Activated naive CD4-positive, alpha-beta T cell treated with Interleukin-2 at 50 U/mL for 16 hours (primary cell): ENCODE measurements around the gene CDC6.

Experiments
- DNase-seq: peaks from one replicate; pipeline ENCODE4 v3.0.0-alpha.2; 2020

CDC6 gene

DNA sequence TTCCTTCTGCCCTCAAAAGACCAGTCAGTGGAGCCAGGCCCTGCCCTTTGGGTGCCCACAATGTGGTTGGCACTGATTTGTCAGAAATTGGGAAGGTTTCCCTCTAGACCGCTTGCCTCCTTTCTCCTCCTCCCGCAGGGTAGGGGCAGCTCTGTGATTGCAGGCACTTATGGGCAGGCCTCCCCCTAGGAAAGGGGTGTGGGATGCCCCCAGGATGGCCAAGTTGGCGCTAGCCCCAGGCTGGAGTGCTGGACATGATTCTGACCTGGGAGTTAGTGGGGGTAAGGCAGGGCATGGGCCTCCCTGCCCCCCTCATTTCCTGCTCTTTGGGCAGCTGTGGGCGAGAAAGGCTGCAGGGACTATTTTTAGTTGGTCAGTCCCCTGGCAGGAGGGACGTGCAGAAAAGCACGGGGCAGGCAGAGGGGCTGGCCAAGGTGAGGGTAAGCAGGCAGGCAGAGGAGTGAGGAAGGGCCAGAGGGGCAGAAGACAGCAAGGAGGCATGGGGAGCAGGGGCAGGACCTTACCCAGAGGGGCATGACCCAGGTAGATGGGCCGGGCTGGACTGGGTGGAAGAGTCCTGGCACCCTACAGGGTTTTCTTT lies 24.6 kb downstream of the CDC6 start:
- no peak for DNase-seq

DNA sequence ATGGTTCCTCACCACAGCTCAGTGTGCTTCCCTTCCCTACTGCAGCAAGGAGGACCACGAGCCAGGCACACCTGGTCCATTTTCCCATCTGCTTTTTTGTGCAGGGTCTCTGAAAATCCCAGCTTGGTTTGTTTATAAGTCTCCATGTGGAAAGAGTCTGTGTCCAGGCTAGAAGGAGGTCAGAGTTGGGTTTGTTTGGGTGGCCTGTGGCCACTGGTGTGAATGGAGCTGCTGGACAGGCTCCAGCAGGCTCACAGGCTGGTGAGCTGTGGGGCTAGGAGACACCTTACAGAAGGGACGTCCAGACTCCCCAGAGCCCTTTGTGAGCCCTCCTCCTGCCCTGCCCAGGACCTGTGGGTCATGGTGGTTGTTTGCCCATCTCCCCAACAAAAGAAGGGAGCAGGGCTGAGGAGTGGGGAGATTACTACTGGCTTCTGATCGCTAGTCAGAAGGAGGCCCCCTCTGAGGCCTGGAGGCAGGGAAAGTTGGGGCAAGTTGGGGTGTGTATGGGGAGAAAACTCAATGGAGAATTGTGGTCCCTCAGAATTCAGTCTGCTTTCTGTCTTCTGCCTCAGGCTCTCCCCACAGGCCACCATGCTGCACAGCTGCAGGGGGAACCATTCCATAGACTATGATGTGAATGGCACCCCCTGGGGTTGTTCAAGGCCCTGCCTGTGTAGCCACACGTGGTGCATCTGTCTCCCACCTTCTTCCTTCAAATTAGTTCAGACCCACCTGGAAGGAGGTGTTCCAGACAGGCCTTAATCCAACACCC lies 25.4 kb downstream of the CDC6 start:
- DNase-seq: no peak

DNA sequence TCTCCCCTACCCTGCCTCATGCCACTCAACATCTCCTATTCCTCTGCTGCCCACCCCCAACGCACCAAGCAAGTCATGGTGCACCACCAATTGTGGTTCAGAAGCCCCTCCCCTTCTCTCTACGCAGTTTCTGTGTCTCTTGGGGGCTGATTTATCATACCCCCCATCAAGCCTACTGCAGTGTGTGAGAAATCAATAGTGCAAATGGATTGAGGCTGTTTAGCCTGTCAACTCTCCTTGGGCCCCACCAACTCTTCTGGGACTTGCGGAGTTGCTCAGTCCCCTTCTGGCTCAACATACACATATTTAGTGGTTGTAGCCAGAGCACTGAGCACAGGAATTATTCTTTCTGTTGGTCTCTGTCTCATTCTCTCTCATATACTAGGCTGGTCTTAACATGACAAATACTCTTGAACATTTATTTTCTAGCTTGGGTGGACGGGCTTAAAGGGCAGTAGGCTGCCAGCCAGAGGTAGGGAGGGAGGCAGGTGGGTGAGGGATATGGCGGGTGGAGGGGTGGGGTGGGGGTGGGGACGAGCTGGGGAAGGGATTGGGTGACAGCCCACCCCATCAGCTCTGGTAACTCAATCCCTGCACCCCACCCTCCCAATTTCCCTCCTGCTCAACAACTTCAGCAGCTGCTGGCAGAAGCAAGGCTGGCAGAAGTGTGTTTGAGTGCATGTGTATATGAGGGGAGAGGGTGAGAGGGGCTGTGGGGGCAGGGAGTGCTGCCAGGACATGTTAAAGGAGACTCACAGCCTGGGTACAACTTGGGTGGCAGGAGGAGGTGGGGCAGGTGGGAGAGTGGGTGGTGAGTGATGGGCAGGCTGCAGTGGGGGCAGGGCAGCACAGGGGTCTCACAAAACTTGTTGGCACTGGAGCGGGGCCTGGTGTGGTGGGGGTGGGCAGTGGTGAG lies 26.2 kb downstream of the CDC6 start:
- no peak for DNase-seq

DNA sequence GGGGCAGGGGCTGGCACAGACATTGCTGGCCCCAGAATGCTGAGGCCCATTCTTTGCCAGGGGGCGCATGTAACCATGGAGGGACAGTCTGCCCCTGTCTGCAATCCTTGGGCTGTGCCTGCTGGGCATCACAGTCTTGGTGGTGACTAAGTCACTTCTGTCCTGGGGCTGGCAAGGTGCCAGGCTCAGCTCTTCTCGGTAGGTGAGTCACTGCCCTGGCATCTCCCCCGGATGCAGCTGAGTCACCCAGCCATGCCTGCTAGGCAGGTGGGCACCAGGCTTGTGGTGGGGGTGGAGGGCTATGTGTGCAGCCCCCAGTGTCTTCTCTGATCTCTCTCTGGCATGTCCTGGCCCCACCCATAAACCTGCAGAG lies 26.9 kb downstream of the CDC6 start:
- DNase-seq: peak; percentile 90

DNA sequence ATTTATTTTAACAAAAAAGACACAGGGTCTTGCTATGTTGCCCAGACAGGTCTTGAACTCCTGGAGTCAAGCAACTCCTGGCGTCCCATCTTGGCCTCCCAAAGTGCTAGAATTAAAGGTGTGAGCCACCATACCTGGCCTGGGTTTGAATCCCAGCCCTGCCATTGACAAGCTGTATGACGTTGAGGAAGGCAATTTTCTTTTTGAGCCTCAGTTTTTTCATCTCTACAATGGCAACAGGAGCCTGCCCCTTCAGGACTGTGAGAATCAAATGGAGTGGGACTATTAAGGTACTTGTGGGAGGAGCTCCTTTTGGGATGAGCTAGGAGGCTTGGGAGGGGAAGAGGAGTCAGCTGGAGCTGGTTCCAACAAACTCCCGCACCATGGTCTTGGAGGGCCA lies 27.5 kb downstream of the CDC6 start:
- no peak for DNase-seq

DNA sequence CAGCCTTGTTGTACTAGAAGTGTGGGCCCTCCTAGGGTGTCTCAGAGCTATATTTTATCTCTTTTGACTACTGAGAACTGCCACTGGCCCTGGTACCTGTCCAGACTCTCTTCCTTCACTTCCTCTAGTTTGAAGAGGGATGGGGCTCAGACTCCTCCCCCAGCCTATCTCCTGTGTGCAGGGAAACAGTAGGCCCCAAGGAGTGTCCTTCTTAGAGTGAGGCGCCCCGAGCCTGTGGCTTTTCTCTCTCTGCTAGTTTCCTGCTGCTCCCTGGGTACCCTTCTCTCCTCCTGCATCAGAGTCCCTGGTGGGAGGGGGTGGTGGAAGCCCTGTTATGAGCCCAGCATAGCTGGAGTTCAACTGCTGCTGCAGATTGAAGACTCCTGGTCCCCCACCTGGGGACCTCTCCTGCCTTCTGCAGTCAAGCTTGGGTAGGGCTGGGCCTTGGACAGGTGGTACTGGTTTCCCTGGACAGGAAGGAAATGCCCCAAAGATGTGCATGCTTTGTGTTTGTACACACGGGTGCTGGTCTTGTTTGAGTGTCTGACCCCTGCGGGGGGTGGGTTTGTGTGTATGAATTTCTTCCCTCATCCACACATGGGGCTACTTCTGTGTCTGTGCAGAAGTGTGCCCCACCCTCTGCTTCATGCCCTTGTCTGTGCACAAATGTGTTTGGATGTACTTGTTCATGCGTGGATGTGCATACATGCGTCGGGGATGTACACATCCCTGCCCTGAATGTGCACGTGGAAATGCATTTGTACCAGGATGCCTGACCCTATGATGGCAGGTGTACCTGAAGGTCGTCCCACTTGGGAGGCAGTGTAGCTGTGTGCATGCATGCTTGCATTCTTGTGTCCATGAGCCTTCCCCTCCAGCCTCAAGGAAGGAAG lies 28.2 kb downstream of the CDC6 start:
- DNase-seq: no peak

DNA sequence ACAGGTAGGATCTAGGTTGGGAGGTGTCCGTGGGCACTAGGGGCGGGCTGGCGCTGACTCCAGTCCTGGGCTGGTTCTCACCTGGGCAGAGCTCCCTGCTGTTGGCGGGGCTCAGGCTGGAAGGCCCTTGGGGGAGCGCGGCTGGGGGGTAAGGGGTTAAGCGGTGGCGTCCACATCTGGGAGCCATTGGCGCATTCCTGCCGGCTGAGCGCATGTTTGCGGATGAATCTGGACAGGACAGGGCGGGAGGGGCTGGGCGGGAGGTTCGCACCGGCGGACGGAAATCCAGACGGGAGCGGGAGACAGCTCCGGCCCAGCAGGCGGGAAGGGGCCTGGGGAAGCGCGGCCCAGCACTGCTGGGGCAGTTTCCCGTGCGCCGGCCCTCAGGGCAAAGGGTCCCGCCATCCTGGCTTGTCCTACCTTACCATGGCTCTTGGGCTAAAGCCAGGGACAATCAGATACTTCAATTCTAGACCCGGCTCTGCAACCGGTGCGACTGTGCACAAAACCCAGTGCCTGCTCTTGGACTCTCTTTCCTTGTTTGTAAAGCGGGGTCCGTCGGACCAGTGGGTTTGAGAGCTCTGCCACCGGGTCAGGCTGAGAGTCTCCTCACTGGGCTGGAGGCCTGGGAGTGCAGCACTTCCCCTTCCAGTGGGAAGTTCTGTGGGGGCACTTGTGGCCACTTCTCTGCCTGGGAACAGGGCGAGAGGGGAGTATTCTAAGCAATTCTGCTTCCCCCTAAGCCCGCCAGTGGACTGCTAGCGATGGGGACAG lies 29.1 kb downstream of the CDC6 start:
- DNase-seq: no peak

DNA sequence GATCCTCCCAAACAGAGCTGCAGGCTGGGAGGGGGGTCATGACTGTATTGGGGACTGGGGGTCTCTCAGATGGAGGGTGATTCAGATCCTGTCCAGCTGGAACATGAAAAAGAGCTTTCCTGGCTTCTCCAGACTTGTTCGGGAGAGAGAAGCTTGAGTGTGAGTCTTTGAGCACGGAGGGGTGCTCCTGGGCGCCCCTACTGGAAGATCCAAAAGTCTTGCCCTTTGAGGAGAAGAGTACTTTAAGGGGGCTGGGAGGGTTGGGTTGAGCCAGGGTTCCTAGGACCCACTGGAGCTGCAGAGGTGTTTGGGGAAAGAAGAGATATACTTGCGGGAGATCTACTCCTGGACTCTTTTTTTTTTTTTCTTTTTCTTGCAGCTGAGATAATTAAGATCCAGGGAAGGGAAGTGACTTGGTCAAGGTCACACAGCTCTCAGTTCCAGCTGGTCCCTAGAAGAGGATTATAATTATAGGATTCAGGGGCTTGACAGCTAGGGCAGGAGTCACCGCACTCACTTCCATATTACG lies 29.7 kb downstream of the CDC6 start:
- DNase-seq: peak; percentile 60

DNA sequence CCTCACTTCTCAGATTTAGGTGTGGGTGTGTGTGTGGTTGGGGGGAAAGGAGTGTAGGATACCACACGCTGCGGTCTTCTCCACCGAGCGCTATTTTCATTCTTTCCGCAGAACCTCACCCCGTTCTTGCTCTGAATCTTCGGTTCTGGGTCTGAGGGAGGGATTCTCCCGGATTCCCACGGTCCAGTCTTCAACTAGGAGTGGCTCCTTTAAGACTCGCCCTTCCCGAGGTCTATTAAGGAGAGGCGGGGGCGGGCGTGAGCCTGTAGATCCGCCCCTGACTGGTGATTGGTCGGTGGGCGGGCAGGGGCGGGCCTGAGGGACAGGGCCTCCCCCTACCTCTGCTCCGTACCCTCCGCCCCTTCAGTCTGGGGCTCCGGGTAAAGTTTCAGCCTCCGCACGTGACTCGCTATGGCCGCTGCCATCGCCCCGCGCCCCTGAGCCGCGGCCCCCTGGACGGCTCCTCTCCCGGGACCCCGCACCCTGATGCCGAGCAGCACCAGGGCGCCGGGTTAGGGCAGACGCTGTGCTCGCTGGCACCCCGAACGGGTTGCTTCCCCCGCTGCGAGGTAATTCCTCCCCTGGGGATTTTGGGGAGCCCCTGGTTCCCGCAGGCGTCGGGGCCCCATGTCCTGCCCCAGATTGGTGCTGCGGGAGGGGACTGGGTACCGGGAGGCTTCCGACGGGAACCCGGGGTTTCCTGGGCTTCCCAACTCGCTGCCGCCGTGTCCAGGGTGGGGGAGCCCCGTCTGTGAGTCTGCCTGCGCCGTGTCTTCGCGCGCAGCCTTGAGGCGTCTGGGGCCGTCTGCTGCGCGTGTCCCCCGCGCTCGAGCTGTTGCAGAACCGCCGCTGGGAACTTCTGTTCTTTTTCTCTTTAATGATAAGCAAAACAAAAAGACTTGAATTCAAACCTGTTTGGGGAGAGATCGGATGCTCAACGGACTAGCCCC lies 30.5 kb downstream of the CDC6 start:
- peak; percentile 92 for DNase-seq

DNA sequence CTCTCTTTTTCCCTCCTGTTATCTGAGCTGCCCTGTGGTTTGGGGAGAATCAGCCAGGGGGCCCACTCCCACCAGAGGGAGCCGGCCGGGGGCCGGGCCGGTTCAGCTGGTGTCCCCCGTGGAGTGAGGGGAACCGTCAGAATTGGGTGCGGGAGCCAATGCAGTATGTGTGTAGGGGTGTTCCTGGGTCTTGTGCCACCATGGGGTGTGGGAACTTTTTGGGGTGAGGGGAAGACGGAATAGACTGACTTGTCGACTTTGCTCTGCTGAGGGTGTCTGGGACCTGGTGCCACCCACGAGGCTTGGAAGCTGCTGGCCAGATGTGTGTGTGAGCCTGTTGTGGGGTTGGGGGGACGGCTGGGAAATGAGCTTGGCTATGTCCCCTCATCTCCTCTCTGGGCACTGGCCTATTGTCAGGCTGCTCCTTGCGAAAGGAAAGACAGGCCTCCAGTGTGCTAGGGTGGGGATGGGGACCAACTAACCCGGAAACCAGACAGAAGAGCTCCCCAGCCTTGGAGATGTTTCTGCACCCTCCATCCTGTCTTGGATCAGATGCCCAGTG lies 31.2 kb downstream of the CDC6 start:
- peak; percentile 18 for DNase-seq

DNA sequence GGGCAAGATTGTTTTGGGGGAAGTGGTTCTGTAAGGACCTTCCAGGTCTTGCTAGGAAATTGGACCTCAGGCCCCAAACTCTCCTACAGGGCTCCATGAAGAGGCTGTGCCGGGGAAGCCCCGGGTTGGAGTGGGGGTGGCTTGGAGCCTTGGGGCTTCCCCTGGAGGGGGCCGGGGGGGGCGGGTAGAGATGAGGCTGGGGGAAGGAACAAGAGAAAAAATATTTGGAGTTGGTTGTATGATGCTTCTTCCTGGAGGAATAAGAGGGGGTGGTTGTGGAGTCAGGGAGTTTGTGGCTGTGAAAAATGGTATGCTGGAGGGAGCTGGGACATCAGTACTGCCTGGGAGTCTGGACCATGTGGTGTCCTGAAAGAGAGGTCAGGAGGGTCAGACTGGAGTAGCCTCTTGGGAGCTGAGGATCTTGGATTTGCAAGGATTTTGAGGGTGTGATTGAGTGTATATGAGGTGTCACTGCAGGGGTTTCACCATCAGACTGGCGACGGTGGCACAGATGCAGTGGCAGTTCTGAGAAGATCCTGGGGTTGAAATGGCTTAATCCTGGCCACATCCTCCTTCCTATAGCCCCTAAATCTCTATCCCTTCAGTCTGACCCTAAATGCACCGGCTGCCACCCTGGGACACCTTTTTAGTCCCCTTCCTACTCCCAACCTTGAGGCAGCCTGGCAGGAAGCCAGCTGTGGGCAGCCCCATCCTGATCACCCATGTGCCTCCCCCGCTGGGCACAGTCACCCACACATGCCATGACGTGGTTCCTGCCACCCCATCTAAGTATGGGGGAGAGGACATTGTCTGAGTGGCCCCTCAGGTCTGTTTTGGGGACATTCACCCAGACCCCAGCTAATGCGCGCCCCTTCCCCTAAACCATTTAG lies 32.2 kb downstream of the CDC6 start:
- DNase-seq: peak; percentile 79

DNA sequence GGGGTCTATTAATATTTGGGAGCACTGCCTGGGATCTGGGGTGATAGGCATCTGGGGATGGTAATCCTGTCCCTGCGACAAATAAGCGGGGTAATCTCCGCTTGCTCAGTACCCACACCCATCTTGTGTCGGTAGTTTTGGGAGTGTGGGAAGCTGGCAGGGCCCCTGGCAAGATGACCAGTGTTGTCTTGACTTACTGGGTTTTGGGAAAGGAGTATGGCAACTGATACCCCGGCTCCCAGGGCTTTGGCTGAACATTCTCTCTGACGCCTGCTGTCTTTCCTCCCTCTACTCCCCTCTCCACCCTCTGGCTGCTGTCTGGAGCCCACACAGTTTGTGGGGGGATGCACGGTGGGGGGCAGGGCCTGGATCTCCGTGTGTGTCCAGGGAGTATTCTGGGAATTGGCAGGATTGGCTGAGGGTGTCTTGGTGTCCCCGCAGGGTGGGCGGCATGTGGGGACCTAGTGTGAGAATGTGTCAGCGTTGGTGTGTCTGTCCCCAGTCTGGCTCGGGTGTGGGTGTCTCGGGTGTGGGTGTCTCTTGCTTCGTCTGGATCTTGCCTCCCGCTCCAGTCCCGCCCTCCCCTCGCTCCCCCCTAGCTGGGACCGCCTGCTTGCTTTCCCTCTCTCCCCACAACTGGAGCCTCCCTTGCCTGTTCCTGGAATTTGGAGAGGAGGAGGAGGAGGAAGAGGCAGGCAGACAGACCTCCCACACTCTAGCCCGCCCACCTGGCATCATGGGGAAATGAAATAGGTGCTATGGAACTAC lies 33.3 kb downstream of the CDC6 start:
- no peak for DNase-seq

DNA sequence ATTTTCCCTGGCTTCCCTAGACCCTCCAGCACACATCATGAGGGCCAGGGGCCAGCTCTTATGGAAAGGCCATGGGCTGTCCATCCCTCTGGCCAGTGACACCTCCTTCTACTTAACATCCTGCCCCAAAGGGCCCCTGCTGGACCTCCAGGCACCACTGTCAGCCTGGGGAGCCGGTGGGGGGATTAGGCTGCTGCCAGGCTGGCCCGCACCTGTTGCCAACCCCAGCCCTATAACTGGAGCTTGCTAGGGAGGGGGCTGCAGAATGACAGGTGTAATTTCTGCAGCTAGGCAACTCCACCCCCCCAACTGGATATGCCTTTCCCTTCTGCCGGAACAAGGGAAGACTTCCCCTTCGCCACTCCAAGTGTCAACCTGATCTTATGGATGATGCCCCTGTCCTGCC lies 33.8 kb downstream of the CDC6 start:
- no peak for DNase-seq

DNA sequence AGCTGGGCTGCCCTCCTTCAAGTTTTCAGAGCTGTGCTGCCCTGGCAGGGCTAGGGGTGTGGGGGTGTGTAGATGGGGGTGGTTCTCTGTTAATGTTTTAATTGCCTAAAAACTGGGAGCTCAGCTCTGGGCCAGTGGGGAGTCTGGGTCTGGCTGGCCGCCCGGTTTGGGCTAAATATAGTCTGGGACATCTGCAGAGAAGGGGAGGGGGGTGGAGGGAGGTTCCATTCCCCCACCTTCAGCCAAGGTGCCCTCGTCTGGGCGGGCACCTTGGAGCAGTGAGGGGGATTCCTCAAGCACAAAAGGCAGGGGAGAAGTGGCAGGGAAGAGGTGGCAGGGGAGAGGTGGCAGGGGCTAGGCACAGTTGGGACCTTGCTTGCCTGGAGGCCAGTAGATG lies 34.3 kb downstream of the CDC6 start:
- DNase-seq: no peak

DNA sequence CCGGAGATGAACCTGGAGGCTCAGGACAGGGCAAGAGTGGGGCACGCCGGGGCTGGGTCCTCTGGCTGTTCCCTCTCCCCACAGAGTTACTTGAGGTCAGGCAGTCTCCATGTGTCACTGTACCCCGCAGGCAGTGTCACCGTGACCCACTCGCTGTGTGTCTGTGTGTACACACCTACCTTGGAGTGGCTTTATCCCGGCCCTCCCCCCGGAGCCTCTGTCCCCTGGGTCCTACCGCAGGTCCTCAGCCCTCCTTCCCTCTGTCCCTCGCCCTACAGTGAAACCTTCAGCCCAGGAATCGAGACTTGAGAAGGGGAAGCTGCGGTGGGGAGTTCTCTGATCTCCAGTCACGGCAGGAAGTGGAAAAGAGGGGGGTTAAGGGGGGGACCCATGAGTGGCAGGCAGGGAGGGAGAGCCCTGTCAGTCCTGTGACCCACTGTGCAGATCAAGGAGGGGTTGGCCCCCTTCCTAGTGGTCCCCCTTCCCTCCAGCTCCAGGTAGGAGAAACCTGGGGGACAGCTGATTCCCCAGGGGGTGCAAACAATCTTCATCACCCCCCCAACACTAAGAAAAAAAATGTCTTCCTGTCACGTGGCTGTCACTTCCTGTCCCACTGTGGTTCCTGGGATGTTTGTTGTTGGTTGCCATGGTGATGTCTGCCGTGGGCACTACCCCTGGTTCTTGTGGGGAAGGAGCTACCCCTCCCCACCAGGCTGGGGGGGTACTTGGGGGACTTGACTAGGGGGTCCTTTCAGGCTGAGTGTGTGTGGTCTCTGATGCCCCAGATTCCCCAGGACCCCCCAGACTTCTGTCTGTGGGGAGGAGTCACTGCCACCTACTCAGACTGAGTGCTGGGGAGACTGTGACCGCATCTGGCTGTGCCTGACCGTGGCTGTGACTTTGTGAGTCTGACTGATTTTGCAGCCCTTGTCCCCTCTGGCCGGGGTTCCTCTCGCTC lies 35.0 kb downstream of the CDC6 start:
- peak; percentile 84 for DNase-seq

DNA sequence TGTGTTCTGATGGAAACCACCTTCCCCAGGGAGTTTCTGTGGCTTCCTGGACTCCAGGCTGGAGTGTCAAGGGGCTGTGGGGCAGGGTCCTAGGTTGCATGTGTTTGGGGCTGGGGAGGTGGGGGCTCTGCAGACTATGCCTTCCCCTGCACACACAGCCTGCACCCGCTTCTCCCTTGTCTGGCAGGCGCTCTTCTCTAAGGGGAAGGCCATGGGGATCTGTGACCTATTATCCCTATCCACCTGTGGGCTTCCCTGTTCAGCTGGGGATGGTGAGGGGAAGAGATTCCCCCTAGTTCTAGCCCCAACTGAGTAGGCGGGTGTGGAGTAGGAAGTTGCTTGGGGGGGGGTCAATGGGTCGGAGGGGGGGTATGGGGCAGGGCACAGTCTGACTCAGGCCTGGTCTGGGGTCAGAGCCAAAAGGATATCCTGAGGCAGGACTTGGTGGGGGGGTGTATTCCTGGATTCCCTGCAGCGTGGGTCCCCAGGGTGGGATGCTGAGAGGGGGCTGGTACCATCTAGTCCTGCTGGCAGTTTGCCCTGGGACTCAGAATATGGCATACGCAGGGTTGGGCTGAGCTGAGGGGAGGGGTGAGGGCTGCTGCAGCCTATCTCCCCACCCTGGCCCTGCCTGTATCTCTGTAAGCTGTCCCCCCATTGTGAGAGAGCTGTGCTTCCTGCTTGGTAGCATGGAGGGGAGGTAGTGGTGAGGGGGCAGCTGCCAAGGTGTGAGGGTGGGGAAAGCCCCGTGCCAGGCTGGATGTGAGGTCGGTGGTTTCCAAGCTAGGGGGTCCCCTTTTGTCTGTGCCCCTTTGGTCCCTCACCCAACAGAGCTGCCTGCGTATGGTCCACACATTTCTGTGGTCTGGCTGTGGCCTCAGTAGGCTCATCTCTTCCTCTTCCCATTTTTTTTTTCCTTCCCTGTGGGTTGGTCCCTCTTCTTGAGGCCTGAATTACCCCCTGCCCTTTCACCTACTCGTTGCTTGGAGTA lies 36.0 kb downstream of the CDC6 start:
- peak; percentile 74 for DNase-seq
